Pancreas (tissue), 10 donors: ENCODE data around the gene ZNF296. TPM values are rescaled to one million over a fixed set of nuclear protein-coding genes. Genes with fewer than 3 reads are reported as not detected.

ENCODE experiments used
- ATAC-seq, 4 donors: fragments of 200-7000 bp; cut with Tn5 transposase; one replicate each; pipeline versions ENCODE4 v1.8.0 to v1.9.1; 2020; ENCODE audit warnings: mild to moderate bottlenecking in 4 of 4, moderate library complexity in 4 of 4
- DNase-seq, 6 donors: peaks; one replicate each; pipeline ENCODE4 v3.0.0-alpha.2; 2020
- FAIRE-seq: peaks from 2 replicates; lab custom pipeline; 2012; peaks lifted over from hg19 to GRCh38; lab: Jason Lieb, UNC
- H3K27ac ChIP-seq, 4 donors: fragments of 200-600 bp; sonication (generic); 1 replicate in 3 of 4; 2 replicates in 1 of 4; pipeline versions ENCODE4 v1.5.0 to v1.8.0; 2020
- H3K27me3 ChIP-seq, 4 donors: fragments of 200-600 bp; one replicate each; pipeline ENCODE4 v1.8.0; 2021
- H3K36me3 ChIP-seq, 3 donors: fragments of 200-600 bp; sonication (generic) in 1 of 3; one replicate each; pipeline versions ENCODE4 v1.5.0 to v1.8.0; 2020 to 2021
- H3K4me1 ChIP-seq, 3 donors: fragments of 200-600 bp; one replicate each; pipeline ENCODE4 v1.8.0; 2021
- H3K4me3 ChIP-seq, 4 donors: fragments of 200-600 bp; sonication (generic) in 2 of 4; one replicate each; pipeline versions ENCODE4 v1.5.0 to v1.8.0; 2020 to 2021
- H3K9me3 ChIP-seq, 4 donors: fragments of 200-600 bp; one replicate each; pipeline ENCODE4 v1.8.0; 2021
- WGBS, 2 donors: extraction: QIAGEN DNeasy Blood & Tissue Kit; methylation state at CpG; one replicate each; pipeline ENCODE4 v1.1.7; 2013; 5-methylcytosine and 5-hydroxymethylcytosine counted together
- intact Hi-C, 3 donors: fragments of 100-400 bp; cut with DNase I; formaldehyde crosslinking; loops; one replicate each; pipeline versions ENCODE4 v1.11.1 to v1.14.2; 2022
- polyA plus RNA-seq, 2 donors: library from polyadenylated mRNA; stranded (reverse); fragments of 200-250 nt; gene quantifications; one replicate each; pipeline ENCODE4 v1.2.3, GENCODE V29; 2013
- total RNA-seq, 6 donors: library from RNA; stranded (reverse); fragmentation: NEBNext Ultra II Directional in 4 of 6; extraction: Animal tissue kit (Norgen Biotek cat#: 25700) in 4 of 6; gene quantifications; one replicate each; pipeline versions ENCODE4 v1.2.1 to v1.2.4, GENCODE V29; 2021 to 2023
- TF ChIP-seq, protein P1 (sequence below), 4 donors: fragments of 200-600 bp; sonication (generic) in 3 of 4; IDR thresholded peaks; one replicate each; pipeline versions ENCODE4 v1.5.0 to v1.8.0; 2021; ENCODE audit warnings: antibody characterized with exemption in 4 of 4
- donor health status: healthy with polysubstance abuse.
- donor health status: DM: no; HTN: no; CAD: no; lungs with moderate emphysema.
- donor health status: DM: no; HTN: no; CAD: no.
- donor health status: control.
- donor health status: control.
- donor health status: Bipolar disorder and iron deficiency.
- donor health status: DM: yes; HTN: yes; CAD: no.
- donor health status: DM: no; HTN: no; CAD: no.
- donor health status: DM: no; HTN: no; CAD: no.
- donor health status: DM: yes; HTN: yes; CAD: no.

The ZNF296 gene
- total and polyA plus RNA-seq, 8 donors: 0.15 to 2.1 (median 0.47) TPM

DNA sequence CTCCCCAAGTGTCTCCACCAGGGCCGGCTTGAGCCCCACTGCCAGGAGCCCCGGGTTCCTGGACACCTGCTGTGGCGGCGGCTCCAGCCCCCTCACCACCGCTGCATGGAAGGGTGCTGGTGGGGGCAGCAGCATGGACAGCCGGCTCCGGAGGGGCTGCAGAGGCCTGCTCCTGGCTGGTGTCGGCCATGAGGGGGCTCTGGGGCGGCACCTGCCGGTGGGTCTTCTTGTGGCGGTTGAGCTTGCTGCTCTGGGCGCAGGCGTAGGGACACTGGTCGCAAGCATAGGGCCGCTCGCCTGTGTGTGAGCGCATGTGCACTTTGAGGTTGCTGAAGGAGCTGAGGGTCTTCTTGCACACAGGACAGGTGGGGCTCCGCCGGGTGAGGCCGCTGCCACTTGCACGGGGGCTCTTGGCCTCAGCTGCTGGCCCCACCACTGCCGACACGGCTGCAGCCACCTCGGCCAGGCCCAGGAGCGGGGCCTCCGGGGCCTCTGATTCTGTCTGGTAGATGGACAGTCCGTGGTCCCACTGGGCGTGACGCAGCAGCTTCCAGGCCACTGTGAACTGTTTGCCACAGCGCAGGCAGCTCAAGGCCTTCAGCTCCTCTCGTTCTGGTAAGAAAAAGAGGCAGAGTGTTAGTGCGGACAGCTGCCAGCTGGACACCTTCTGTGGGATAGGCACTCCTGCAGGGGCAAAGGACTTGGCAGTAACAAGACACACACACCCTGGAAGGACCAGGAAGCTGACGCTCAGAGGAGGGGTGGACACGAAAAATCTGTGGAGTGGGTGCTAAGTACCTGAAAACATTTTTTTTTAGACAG is 4.1 kb downstream of the ZNF296 start:
- WGBS, 2 donors: 82 to 88% methylated on average over 34 of the region's 34 CpGs
- H3K4me3 ChIP-seq: no peak overlapping the region
- no peaks in the 10 kb centered on the region for H3K9me3 ChIP-seq
- no peak overlapping the region for H3K27ac ChIP-seq
- H3K36me3 ChIP-seq: peaks cover 0 to 33% (median 8%) of the 10 kb centered on the region in 3 donors
- no peaks in the 10 kb centered on the region for H3K27me3 ChIP-seq
- ATAC-seq: no peak
- H3K4me1 ChIP-seq: peaks cover 0 to 7% (median 3%) of the 10 kb centered on the region in 3 donors
- intact Hi-C loops: no loop called here
- TF ChIP-seq, protein P1, sequence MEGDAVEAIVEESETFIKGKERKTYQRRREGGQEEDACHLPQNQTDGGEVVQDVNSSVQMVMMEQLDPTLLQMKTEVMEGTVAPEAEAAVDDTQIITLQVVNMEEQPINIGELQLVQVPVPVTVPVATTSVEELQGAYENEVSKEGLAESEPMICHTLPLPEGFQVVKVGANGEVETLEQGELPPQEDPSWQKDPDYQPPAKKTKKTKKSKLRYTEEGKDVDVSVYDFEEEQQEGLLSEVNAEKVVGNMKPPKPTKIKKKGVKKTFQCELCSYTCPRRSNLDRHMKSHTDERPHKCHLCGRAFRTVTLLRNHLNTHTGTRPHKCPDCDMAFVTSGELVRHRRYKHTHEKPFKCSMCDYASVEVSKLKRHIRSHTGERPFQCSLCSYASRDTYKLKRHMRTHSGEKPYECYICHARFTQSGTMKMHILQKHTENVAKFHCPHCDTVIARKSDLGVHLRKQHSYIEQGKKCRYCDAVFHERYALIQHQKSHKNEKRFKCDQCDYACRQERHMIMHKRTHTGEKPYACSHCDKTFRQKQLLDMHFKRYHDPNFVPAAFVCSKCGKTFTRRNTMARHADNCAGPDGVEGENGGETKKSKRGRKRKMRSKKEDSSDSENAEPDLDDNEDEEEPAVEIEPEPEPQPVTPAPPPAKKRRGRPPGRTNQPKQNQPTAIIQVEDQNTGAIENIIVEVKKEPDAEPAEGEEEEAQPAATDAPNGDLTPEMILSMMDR (IDR thresholded peaks at IDR 0.05): no peak
- no peak for DNase-seq
- no peak for FAIRE-seq

DNA sequence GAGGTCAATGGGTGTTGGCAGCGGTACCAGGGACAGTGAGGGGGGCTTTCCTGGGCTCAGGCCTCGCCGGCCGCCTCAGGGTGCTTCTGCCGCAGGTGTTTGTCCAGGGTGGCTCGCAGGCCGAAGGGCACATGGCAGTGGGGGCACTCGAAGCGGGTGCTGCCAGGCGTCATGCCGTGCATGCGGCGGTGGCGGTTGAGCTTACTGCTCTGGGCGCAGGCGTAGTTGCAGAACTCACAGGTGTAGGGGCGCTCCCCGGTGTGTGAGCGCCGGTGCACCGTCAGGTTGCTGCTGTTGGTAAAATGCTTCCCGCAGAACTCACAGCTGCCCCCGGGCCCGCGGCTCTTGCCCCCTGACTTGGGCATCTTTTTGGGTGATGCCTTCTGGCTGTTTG is 4.7 kb downstream of the ZNF296 start:
- WGBS, 2 donors: 95 to 96% methylated on average over 25 of the region's 25 CpGs
- FAIRE-seq (no peak), DNase-seq (no peak), ATAC-seq (no peak)
- H3K36me3 ChIP-seq: peaks cover 0 to 36% (median 10%) of the 10 kb centered on the region in 3 donors
- no peak overlapping the region for H3K4me3 ChIP-seq
- no peak overlapping the region for H3K27ac ChIP-seq
- TF ChIP-seq, protein P1 (IDR thresholded peaks at IDR 0.05): no peak
- intact Hi-C loops: no loop called here
- H3K9me3 ChIP-seq: no peaks in the 10 kb centered on the region
- no peaks in the 10 kb centered on the region for H3K27me3 ChIP-seq
- peaks cover 0 to 2% (median 0%) of the 10 kb centered on the region in 3 donors for H3K4me1 ChIP-seq

DNA sequence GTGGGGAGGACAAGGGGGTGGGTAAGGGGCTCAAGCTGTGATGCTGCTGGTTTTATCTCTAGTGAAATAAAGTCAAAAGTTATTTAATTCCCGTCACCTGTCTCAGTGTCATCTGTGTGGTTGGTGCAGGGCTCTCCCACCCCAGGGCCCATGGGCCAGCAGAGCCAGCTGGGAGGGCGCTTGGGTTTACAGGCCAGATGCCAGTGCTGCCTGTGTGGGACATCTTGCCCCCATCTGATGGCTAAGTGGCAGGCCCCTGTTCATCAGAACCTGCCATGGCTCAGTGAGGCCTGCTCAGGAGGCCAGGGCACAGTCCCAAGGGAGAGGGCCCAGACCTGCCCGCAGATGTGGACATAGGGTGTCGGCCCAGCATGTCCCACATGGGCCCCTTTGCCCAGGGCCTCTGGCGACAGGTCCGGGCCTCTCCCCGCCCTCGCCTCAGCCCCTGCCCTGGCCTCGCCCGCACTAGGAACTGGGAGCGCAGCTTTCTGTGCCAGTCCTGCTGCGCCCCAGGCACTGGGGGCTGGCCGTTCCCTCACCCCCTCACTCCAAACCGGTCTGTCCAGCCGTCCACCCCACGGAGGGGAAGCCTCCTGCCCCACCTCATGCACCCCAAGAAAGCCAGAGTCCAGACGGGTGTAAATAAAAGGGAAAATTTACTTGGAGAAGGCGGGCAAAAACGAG is 5.3 kb downstream of the ZNF296 start:
- no peak for FAIRE-seq

DNA sequence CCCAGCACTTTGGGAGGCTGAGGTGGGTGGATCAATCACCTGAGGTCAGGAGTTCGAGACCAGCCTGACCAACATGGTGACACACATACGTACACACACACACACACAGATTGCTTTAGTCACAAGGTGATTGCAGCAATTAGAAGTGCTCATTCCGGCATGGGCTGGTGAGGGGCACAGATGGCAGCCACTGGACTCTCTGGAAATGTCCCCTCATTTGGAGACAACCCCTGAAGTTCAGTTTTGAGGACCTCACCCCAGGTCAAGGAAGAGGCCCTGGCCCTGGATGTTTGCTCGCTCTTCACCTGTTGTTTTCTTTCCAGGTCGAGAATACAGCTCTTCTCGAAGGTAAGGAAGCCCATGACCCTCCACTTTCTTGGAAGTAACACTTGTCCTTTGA is 6.1 kb downstream of the ZNF296 start:
- DNase-seq (no peak), FAIRE-seq (no peak), ATAC-seq (no peak)
- Histone ChIP-seq H3K27ac (no peak overlapping the region), H3K4me3 (no peak overlapping the region), H3K9me3 (no peaks in the 10 kb centered on the region), H3K4me1 (no peaks in the 10 kb centered on the region), H3K27me3 (no peaks in the 10 kb centered on the region), H3K36me3 (peaks cover 0 to 46% (median 15%) of the 10 kb centered on the region in 3 donors)
- TF ChIP-seq, protein P1 (IDR thresholded peaks at IDR 0.05): no peak
- 90 to 91% methylated on average over 6 of the region's 6 CpGs for WGBS, 2 donors
- intact Hi-C loops: no loop called here

More for the DNA sequence above, 5.3 kb downstream of the ZNF296 start:
- H3K27ac ChIP-seq: no peak overlapping the region
- no peak for ATAC-seq
- H3K4me1 ChIP-seq: no peaks in the 10 kb centered on the region
- intact Hi-C loops: no loop called here
- H3K36me3 ChIP-seq: peaks cover 0 to 38% (median 11%) of the 10 kb centered on the region in 3 donors
- TF ChIP-seq, protein P1 (IDR thresholded peaks at IDR 0.05): no peak
- no peak overlapping the region for H3K4me3 ChIP-seq
- H3K9me3 ChIP-seq: no peaks in the 10 kb centered on the region
- DNase-seq: no peak
- 91 to 93% methylated on average over 19 of the region's 19 CpGs for WGBS, 2 donors
- no peaks in the 10 kb centered on the region for H3K27me3 ChIP-seq
